ENCODE data around the gene PLA2G4F.

Gene PLA2G4F

GRCh38 chr15:42144841-42145375, 11.5 kb downstream of the PLA2G4F start:
- Histone ChIP-seq H3K36me3 (no peaks in the 10 kb centered on the region), H3K9me3 (replicated peaks in 1 of 11) (no peaks in the 10 kb centered on the region), H3K4me3 (no peak overlapping the region), H4K20me1 (0 out of 22 replicates have a peak, but pooled peaks cover 0 to 6% (median 0%) of the 10 kb centered on the region in 11 experiments), H3K4me2 (no peak overlapping the region), H3K4me1 (no peaks in the 10 kb centered on the region), H3K27ac (no peak overlapping the region), H3K27me3 (no peaks in the 10 kb centered on the region), H3K9ac (no peak overlapping the region)
- TF ChIP-seq Cebpa-rat (IDR thresholded peaks at IDR 0.05) = no peak

- Histone ChIP-seq H3K4me3 (no peak overlapping the region), H3K9ac (no peak overlapping the region), H3K4me2 (no peak overlapping the region), H3K9me3 (replicated peaks in 1 of 11) (no peaks in the 10 kb centered on the region), H3K27ac (no peak overlapping the region), H3K36me3 (no peaks in the 10 kb centered on the region), H3K4me1 (no peaks in the 10 kb centered on the region), H3K27me3 (no peaks in the 10 kb centered on the region), H4K20me1 (0 out of 22 replicates have a peak, but pooled peaks cover 0 to 6% (median 0%) of the 10 kb centered on the region in 11 experiments)
- no peak for TF ChIP-seq Cebpa-rat (IDR thresholded peaks at IDR 0.05)
These were observed 12.4 kb downstream of the PLA2G4F start for GRCh38 chr15:42143866-42144625.

- no peaks in the 10 kb centered on the region for H3K36me3 ChIP-seq
- no peak for TF ChIP-seq Cebpa-rat (IDR thresholded peaks at IDR 0.05)
- no peak overlapping the region for H3K27ac ChIP-seq
These were observed 13.1 kb downstream of the PLA2G4F start for GRCh38 chr15:42143356-42143755.

GRCh38 chr15:42141795-42142667, 14.4 kb downstream of the PLA2G4F start:
- Histone ChIP-seq H3K27ac (no peak overlapping the region), H3K27me3 (no peaks in the 10 kb centered on the region), H4K20me1 (0 out of 22 replicates have a peak, but pooled peaks cover 0 to 6% (median 0%) of the 10 kb centered on the region in 11 experiments), H3K36me3 (no peaks in the 10 kb centered on the region), H3K9ac (no peak overlapping the region), H3K4me2 (no peak overlapping the region), H3K4me1 (no peaks in the 10 kb centered on the region), H3K4me3 (no peak overlapping the region), H3K9me3 (replicated peaks in 1 of 11) (no peaks in the 10 kb centered on the region)
- TF ChIP-seq Cebpa-rat (IDR thresholded peaks at IDR 0.05) = no peak

More at GRCh38 chr15:42143356-42143755, 13.1 kb downstream of the PLA2G4F start:
- no peaks in the 10 kb centered on the region for H3K9me3 ChIP-seq (replicated peaks in 1 of 11)
- 0 out of 22 replicates have a peak, but pooled peaks cover 0 to 6% (median 0%) of the 10 kb centered on the region in 11 experiments for H4K20me1 ChIP-seq
- no peaks in the 10 kb centered on the region for H3K4me1 ChIP-seq
- no peaks in the 10 kb centered on the region for H3K27me3 ChIP-seq
- H3K4me3 ChIP-seq = no peak overlapping the region
- H3K4me2 ChIP-seq = no peak overlapping the region
- H3K9ac ChIP-seq = no peak overlapping the region

GRCh38 chr15:42141246-42141645, 15.2 kb downstream of the PLA2G4F start:
- no peak for TF ChIP-seq Cebpa-rat (IDR thresholded peaks at IDR 0.05)
- H3K4me3 ChIP-seq = no peak overlapping the region
- no peaks in the 10 kb centered on the region for H3K9me3 ChIP-seq (replicated peaks in 1 of 11)
- no peak overlapping the region for H3K9ac ChIP-seq
- no peaks in the 10 kb centered on the region for H3K27me3 ChIP-seq
- H3K36me3 ChIP-seq = no peaks in the 10 kb centered on the region
- no peaks in the 10 kb centered on the region for H3K4me1 ChIP-seq
- H4K20me1 ChIP-seq = 0 out of 22 replicates have a peak, but pooled peaks cover 0 to 6% (median 0%) of the 10 kb centered on the region in 11 experiments
- no peak overlapping the region for H3K4me2 ChIP-seq
- no peak overlapping the region for H3K27ac ChIP-seq

GRCh38 chr15:42140383-42141070, 15.9 kb downstream of the PLA2G4F start:
- Histone ChIP-seq H3K36me3 (no peaks in the 10 kb centered on the region), H4K20me1 (0 out of 22 replicates have a peak, but pooled peaks cover 0 to 6% (median 0%) of the 10 kb centered on the region in 11 experiments), H3K9me3 (replicated peaks in 1 of 11) (no peaks in the 10 kb centered on the region), H3K4me2 (no peak overlapping the region), H3K4me3 (no peak overlapping the region), H3K27ac (no peak overlapping the region), H3K4me1 (no peaks in the 10 kb centered on the region), H3K27me3 (no peaks in the 10 kb centered on the region), H3K9ac (no peak overlapping the region)
- no peak for TF ChIP-seq Cebpa-rat (IDR thresholded peaks at IDR 0.05)

GRCh38 chr15:42139596-42139995, 16.8 kb downstream of the PLA2G4F start:
- no peak overlapping the region for H3K4me3 ChIP-seq
- H3K27ac ChIP-seq = no peak overlapping the region
- H3K9ac ChIP-seq = no peak overlapping the region
- no peaks in the 10 kb centered on the region for H3K27me3 ChIP-seq
- H4K20me1 ChIP-seq = 0 out of 22 replicates have a peak, but pooled peaks cover 0 to 6% (median 0%) of the 10 kb centered on the region in 11 experiments
- no peak for TF ChIP-seq Cebpa-rat (IDR thresholded peaks at IDR 0.05)
- H3K36me3 ChIP-seq = no peaks in the 10 kb centered on the region
- H3K9me3 ChIP-seq (replicated peaks in 1 of 11) = no peaks in the 10 kb centered on the region
- no peaks in the 10 kb centered on the region for H3K4me1 ChIP-seq
- H3K4me2 ChIP-seq = no peak overlapping the region

- no peak for TF ChIP-seq Cebpa-rat (IDR thresholded peaks at IDR 0.05)
- Histone ChIP-seq H3K27me3 (no peaks in the 10 kb centered on the region), H3K9me3 (replicated peaks in 1 of 11) (no peaks in the 10 kb centered on the region), H3K4me1 (no peaks in the 10 kb centered on the region), H4K20me1 (0 out of 22 replicates have a peak, but pooled peaks cover 0 to 6% (median 0%) of the 10 kb centered on the region in 11 experiments), H3K36me3 (no peaks in the 10 kb centered on the region), H3K4me2 (no peak overlapping the region), H3K4me3 (no peak overlapping the region), H3K27ac (no peak overlapping the region), H3K9ac (no peak overlapping the region)
These were observed 17.5 kb downstream of the PLA2G4F start for GRCh38 chr15:42138968-42139386.

All from BLaER1 treated with 17β-estradiol and CSF1 and Interleukin-3, amounts not matched to agents 10 nM and 100 nM (cell line).